H1 (cell line): ENCODE results near the gene PHOX2A. TPM values are rescaled to one million over a fixed set of nuclear protein-coding genes. Genes with fewer than 3 reads are reported as not detected.

Source experiments
- CTCF ChIA-PET: fragments of 300-600 bp; sonication (Branson Sonifier 250); formaldehyde crosslinking; loops from one replicate; lab custom pipeline; 2021; ENCODE audit not compliant: partially characterized antibody; lab: Charles Lee
- POLR2A ChIA-PET: fragments of 300-600 bp; sonication (Branson Sonifier 250); formaldehyde crosslinking; loops from one replicate; lab custom pipeline; 2021; ENCODE audit warnings: inconsistent platforms; ENCODE audit not compliant: partially characterized antibody; lab: Charles Lee
- DNase-seq, 2 experiments: peaks; one replicate each; pipeline versions ENCODE4 v3.0.0 to v3.0.0-alpha.2; 2010 to 2022; ENCODE audit warnings: low spot score in 2 of 2, low read depth in 1 of 2, mixed read lengths in 1 of 2
- FAIRE-seq: peaks from 2 replicates; lab custom pipeline; 2011; peaks lifted over from hg19 to GRCh38; lab: Jason Lieb, UNC
- H2AFZ ChIP-seq: 2 replicates; pipeline ENCODE4 v1.8.1; 2012; ENCODE audit warnings: low read length, inconsistent platforms
- H2AK5ac ChIP-seq: 2 replicates; pipeline ENCODE4 v1.6.1; 2013; ENCODE audit warnings: low read depth, low read length
- H2BK120ac ChIP-seq: replicated peaks from 2 replicates; pipeline ENCODE3; 2013; ENCODE audit warnings: low read depth, low read length, inconsistent platforms
- H2BK12ac ChIP-seq: 2 replicates; pipeline ENCODE4 v1.6.1; 2013; ENCODE audit warnings: low read depth, low read length
- H2BK15ac ChIP-seq: 2 replicates; pipeline ENCODE4 v1.6.1; 2013; ENCODE audit warnings: low read length
- H2BK20ac ChIP-seq: 2 replicates; pipeline ENCODE4 v1.6.1; 2013; ENCODE audit warnings: low read length
- H2BK5ac ChIP-seq: 2 replicates; pipeline ENCODE4 v1.6.1; 2013; ENCODE audit warnings: low read depth, low read length
- H3K14ac ChIP-seq: 2 replicates; pipeline ENCODE4 v1.6.1; 2013; ENCODE audit warnings: inconsistent platforms; ENCODE audit not compliant: insufficient read length
- H3K18ac ChIP-seq: 2 replicates; pipeline ENCODE4 v1.6.1; 2013; ENCODE audit warnings: low read length; ENCODE audit errors: extremely low read depth
- H3K23ac ChIP-seq: 2 replicates; pipeline ENCODE4 v1.6.1; 2013; ENCODE audit warnings: inconsistent platforms; ENCODE audit not compliant: insufficient read length
- H3K23me2 ChIP-seq: 2 replicates; pipeline ENCODE4 v1.6.1; 2013; ENCODE audit warnings: low read depth, low read length
- H3K27ac ChIP-seq: 2 replicates; pipeline ENCODE4 v1.6.1; 2011; ENCODE audit warnings: low read depth, low read length, inconsistent platforms
- H3K27me3 ChIP-seq, 4 experiments: replicated peaks in 1 of 4; 1 replicate in 1 of 4; 2 replicates in 3 of 4; pipeline versions ENCODE4 v1.6.1 to v1.8.1; 2011 to 2013; ENCODE audit warnings: low read length in 3 of 4, mild to moderate bottlenecking in 3 of 4, inconsistent platforms in 2 of 4, mixed read lengths in 2 of 4, moderate library complexity in 1 of 4; ENCODE audit not compliant: control insufficient read depth in 3 of 4, insufficient read depth in 3 of 4; ENCODE audit errors: extremely low read depth in 1 of 4
- H3K36me3 ChIP-seq, 4 experiments: 2 replicates each; pipeline versions ENCODE4 v1.6.1 to v1.8.1; 2011 to 2013; ENCODE audit warnings: mild to moderate bottlenecking in 4 of 4, low read length in 3 of 4, moderate library complexity in 2 of 4, control low read depth in 1 of 4, inconsistent platforms in 1 of 4; ENCODE audit not compliant: insufficient read depth in 4 of 4, control insufficient read depth in 2 of 4
- H3K4ac ChIP-seq: replicated peaks from 2 replicates; pipeline ENCODE3; 2013; ENCODE audit warnings: low read length, low read depth, mixed read lengths, inconsistent platforms; ENCODE audit not compliant: insufficient read length
- H3K4me1 ChIP-seq, 4 experiments: replicated peaks in 1 of 4; 1 replicate in 1 of 4; 2 replicates in 3 of 4; pipeline versions ENCODE4 v1.6.1 to v1.8.1; 2011 to 2013; ENCODE audit warnings: low read length in 3 of 4, inconsistent platforms in 2 of 4, mixed read lengths in 1 of 4; ENCODE audit not compliant: insufficient read depth in 4 of 4, control insufficient read depth in 3 of 4
- H3K4me2 ChIP-seq, 2 experiments: 2 replicates each; pipeline versions ENCODE4 v1.6.1 to v1.8.1; 2011 to 2013; ENCODE audit warnings: low read depth in 2 of 2, low read length in 2 of 2, control low read depth in 1 of 2, inconsistent platforms in 1 of 2, mild to moderate bottlenecking in 1 of 2; ENCODE audit not compliant: insufficient read depth in 1 of 2
- H3K4me3 ChIP-seq, 4 experiments: fragments of 200-600, 300-600 bp in 1 of 4; sonication (generic), shearing (Covaris generic), sonication (Bioruptor Twin) in 1 of 4; 2 replicates each; pipeline versions ENCODE4 v1.5.1 to v1.8.1; 2011 to 2016; ENCODE audit warnings: low read length in 4 of 4, low read depth in 3 of 4, control low read depth in 2 of 4, inconsistent platforms in 2 of 4, mild to moderate bottlenecking in 2 of 4, mixed read lengths in 1 of 4, moderate library complexity in 1 of 4; ENCODE audit not compliant: insufficient read depth in 2 of 4; ENCODE audit errors: extremely low read depth in 1 of 4
- H3K56ac ChIP-seq: replicated peaks from 2 replicates; pipeline ENCODE3; 2013; ENCODE audit warnings: low read depth, mild to moderate bottlenecking, mixed read lengths, low read length, inconsistent platforms; ENCODE audit not compliant: insufficient read length
- H3K79me1 ChIP-seq: 2 replicates; pipeline ENCODE4 v1.6.1; 2013; ENCODE audit warnings: low read depth, low read length, control low read depth
- H3K79me2 ChIP-seq, 2 experiments: 2 replicates each; pipeline versions ENCODE4 v1.6.1 to v1.8.1; 2012 to 2013; ENCODE audit warnings: low read length in 2 of 2, mild to moderate bottlenecking in 2 of 2, inconsistent platforms in 1 of 2; ENCODE audit not compliant: insufficient read depth in 2 of 2, control insufficient read depth in 1 of 2
- H3K9ac ChIP-seq, 4 experiments: replicated peaks in 1 of 4; 1 replicate in 1 of 4; 2 replicates in 3 of 4; pipeline versions ENCODE4 v1.6.1 to v1.8.1; 2011 to 2013; ENCODE audit warnings: low read depth in 3 of 4, low read length in 3 of 4, control low read depth in 2 of 4, mild to moderate bottlenecking in 2 of 4, moderate library complexity in 2 of 4, inconsistent platforms in 1 of 4; ENCODE audit errors: extremely low read depth in 1 of 4
- H3K9me3 ChIP-seq, 2 experiments: 2 replicates each; pipeline versions ENCODE4 v1.6.1 to v1.8.1; 2012 to 2013; ENCODE audit warnings: mild to moderate bottlenecking in 2 of 2, moderate library complexity in 2 of 2, control low read depth in 1 of 2, inconsistent platforms in 1 of 2, low read depth in 1 of 2, low read length in 1 of 2, mixed read lengths in 1 of 2; ENCODE audit not compliant: insufficient read depth in 2 of 2
- H4K20me1 ChIP-seq, 2 experiments: replicated peaks in 1 of 2; 2 replicates each; pipeline versions ENCODE3 to v1.8.1; 2011 to 2013; ENCODE audit warnings: inconsistent platforms in 2 of 2, low read length in 2 of 2, mild to moderate bottlenecking in 1 of 2; ENCODE audit not compliant: insufficient read depth in 2 of 2, control insufficient read depth in 1 of 2
- H4K5ac ChIP-seq: 2 replicates; pipeline ENCODE4 v1.6.1; 2013; ENCODE audit warnings: low read length, low read depth, mixed read lengths, inconsistent platforms; ENCODE audit not compliant: insufficient read length
- H4K8ac ChIP-seq: 2 replicates; pipeline ENCODE4 v1.8.0; 2013; ENCODE audit warnings: mild to moderate bottlenecking, moderate library complexity, low read length, inconsistent platforms; ENCODE audit not compliant: insufficient read depth; ENCODE audit errors: extremely low read depth
- H4K91ac ChIP-seq: replicated peaks from 2 replicates; pipeline ENCODE3; 2013; ENCODE audit warnings: low read length, mixed read lengths, inconsistent platforms; ENCODE audit not compliant: insufficient read length
- FOSL1 ChIP-seq: IDR thresholded peaks from 2 replicates; pipeline ENCODE4 v1.6.1; 2011; ENCODE audit warnings: mild to moderate bottlenecking, low read depth, low read length, moderate library complexity; ENCODE audit not compliant: insufficient read depth
- GABPA ChIP-seq: IDR thresholded peaks from 2 replicates; pipeline ENCODE4 v1.6.1; 2011; ENCODE audit warnings: mild to moderate bottlenecking, low read length, moderate library complexity, borderline replicate concordance; ENCODE audit not compliant: insufficient read depth
- HDAC6 ChIP-seq: IDR thresholded peaks from one replicate; pipeline ENCODE4 v1.7.1; 2012; ENCODE audit warnings: low read depth, mild to moderate bottlenecking, inconsistent platforms, low read length, moderate library complexity
- SIRT6 ChIP-seq: IDR thresholded peaks from one replicate; pipeline ENCODE4 v1.7.1; 2012; ENCODE audit warnings: low read length, inconsistent platforms
- TAF7 ChIP-seq: optimal IDR thresholded peaks from 2 replicates; pipeline ENCODE3; 2011; ENCODE audit warnings: low read depth, mild to moderate bottlenecking, inconsistent platforms, low read length, moderate library complexity, borderline replicate concordance
- YY1 ChIP-seq: IDR thresholded peaks from 2 replicates; pipeline ENCODE4 v1.6.1; 2011; ENCODE audit warnings: low read depth, mild to moderate bottlenecking, low read length
- WGBS, 2 experiments: shearing (Covaris generic) in 1 of 2; methylation state at CpG; one replicate each; pipeline versions ENCODE4 v1.1.6 to v1.1.7; 2013 to 2015; ENCODE audit warnings: low lambda C conversion rate in 2 of 2, mixed read lengths in 2 of 2, inconsistent platforms in 1 of 2, low coverage in 1 of 2, missing lambda C conversion rate in 1 of 2; ENCODE audit not compliant: insufficient replicate concordance in 2 of 2, insufficient coverage in 1 of 2, insufficient read length in 1 of 2; ENCODE audit errors: extremely low coverage in 1 of 2, missing lambda C conversion rate in 1 of 2; 5-methylcytosine and 5-hydroxymethylcytosine counted together
- polyA plus RNA-seq, 7 experiments: library from polyadenylated mRNA; depleted of rRNA in 3 of 7; stranded (reverse) in 5 of 7; unstranded in 2 of 7; fragments of >200 nt in 5 of 7; fragments of 200-250 nt in 2 of 7; gene quantifications; 1 replicate in 5 of 7; 2 replicates in 1 of 7; 4 replicates in 1 of 7; pipeline versions ENCODE4 v1.2.1 to v1.2.3, GENCODE V29; 2011 to 2013; ENCODE audit warnings: missing spikeins in 2 of 7, mixed read lengths in 2 of 7
- total RNA-seq: library from RNA; stranded (reverse); fragmentation: NEBNext Ultra II Directional; extraction: Animal tissue kit (Norgen Biotek cat#: 25700); gene quantifications from 2 replicates; pipeline ENCODE4 v1.2.1, GENCODE V29; 2021

The PHOX2A gene
- total and polyA plus RNA-seq, 2 of the 8 experiments (the other 6 are each of a cell fraction or from before 2014, with no cell fraction given) = 0.67 TPM; not detected in 1

DNA sequence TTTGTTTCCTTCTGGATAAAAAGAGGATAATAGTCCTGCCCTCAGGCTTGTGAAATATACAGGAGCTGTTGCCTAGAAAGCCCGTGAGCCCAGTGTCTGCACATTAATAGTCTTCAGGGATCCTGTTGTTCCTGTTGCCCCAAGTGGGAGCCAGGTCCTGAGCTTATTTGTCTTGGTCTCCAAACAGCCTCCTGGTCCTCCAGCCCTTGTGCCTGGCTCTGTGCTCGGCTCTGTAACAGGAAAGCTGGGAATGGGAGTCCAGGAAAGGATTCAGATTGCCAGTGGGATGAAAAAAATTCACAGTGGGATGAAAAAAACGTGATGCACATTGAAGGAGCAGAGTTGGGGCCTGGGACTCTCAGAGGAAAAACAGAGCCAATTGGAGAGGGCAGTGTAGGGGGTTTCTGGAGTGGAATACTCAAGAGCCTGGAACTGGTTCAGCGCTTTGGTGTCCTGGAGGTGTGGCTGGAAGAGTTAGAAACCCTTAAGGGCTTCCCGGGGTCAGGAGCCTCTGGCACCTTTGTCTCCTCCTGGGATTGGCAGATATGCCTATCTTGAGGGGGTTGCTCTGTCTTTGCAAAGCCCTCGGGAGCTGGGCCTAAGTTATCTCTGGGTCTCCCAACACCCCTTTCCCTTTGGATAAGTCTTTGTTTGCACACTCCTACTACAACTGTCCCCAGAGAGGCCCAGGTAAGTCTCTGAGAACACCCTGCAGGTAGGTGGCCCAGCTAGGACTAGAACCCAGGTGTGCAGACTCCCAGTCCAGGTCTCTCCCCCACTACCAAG, 21.7 kb downstream of the PHOX2A start:
- H4K91ac ChIP-seq = no peak overlapping the region
- H2BK12ac ChIP-seq = no peak overlapping the region
- 77% methylated on average over 6 of the region's 6 CpGs; no CpG with 5 or more reads in 1 of the 2 experiments for whole genome bisulfite sequencing, 2 experiments
- no peak overlapping the region for H3K23ac ChIP-seq
- peak overlapping the region in 3 of 4 experiments; percentile 10 to 89 (median 36); a peak in 5 of 8 replicates for H3K4me3 ChIP-seq
- no peak overlapping the region for H4K8ac ChIP-seq
- no peaks in the 10 kb centered on the region; a peak in 2 of 7 replicates for H3K27me3 ChIP-seq
- FAIRE-seq (no peak), DNase-seq (peak in 1 of 2 experiments; percentile 51)
- peaks cover 10 to 11% (median 11%) of the 10 kb centered on the region in 4 experiments; a peak in 6 of 7 replicates for H3K4me1 ChIP-seq
- TF ChIP-seq YY1 = no peak
- TF ChIP-seq GABPA = no peak
- no peak for TF ChIP-seq SIRT6
- no peak for TF ChIP-seq HDAC6
- TF ChIP-seq TAF7 = no peak
- TF ChIP-seq FOSL1 = no peak
- no peaks in the 10 kb centered on the region for H3K36me3 ChIP-seq
- peak overlapping the region; percentile 61; the same call in 1 of the 2 replicates for H2BK5ac ChIP-seq
- H2BK20ac ChIP-seq = 0 out of 2 replicates have a peak overlapping the region, but pooled peaks have one; percentile 80
- H3K79me2 ChIP-seq = peaks cover 0 to 11% of the 10 kb centered on the region in 2 experiments; a peak in 2 of 4 replicates
- no peak overlapping the region for H3K14ac ChIP-seq
- H2AK5ac ChIP-seq = no peak overlapping the region
- H2BK120ac ChIP-seq = no peak overlapping the region
- no peak overlapping the region for H3K56ac ChIP-seq
- H2BK15ac ChIP-seq = no peak overlapping the region
- ChIA-PET CTCF (interaction anchor here (0.6 to 8.3 kb wide), 10 partner anchors 8 to 192 kb away, joined by 3 to 72 read pairs (median 4); no protein-coding TSS in a partner anchor), POLR2A (interaction anchor here (0.9 to 9.9 kb wide), 7 partner anchors 14 to 130 kb away, joined by 3 to 160 read pairs (median 6); partner anchors contain the start of genes ANAPC15 and PHOX2A)
- H2AFZ ChIP-seq = 0 out of 2 replicates have a peak overlapping the region, but pooled peaks have one; percentile 13
- no peak overlapping the region for H3K9ac ChIP-seq
- H4K20me1 ChIP-seq = peaks cover 0 to 7% of the 10 kb centered on the region in 2 experiments
- H3K4ac ChIP-seq = no peak overlapping the region
- H3K9me3 ChIP-seq = no peaks in the 10 kb centered on the region
- H3K27ac ChIP-seq = no peak overlapping the region
- no peak overlapping the region for H4K5ac ChIP-seq
- H3K18ac ChIP-seq = no peak overlapping the region
- H3K79me1 ChIP-seq = peaks cover 6% of the 10 kb centered on the region
- peaks cover 15% of the 10 kb centered on the region for H3K23me2 ChIP-seq
- H3K4me2 ChIP-seq = peak overlapping the region; percentile 84 to 95
